Tibial artery (tissue), 4 donors: ENCODE results near the gene NUAK2.

ENCODE experiments used
- DNase-seq, 2 donors: peaks; one replicate each; pipeline ENCODE4 v3.0.0-alpha.2; 2019
- H3K27ac ChIP-seq, 2 donors: fragments of 200-600 bp; sonication (generic) in 1 of 2; 1 replicate in 1 of 2; 2 replicates in 1 of 2; pipeline ENCODE4 v1.5.1; 2018 to 2019; ENCODE audit warnings: mild to moderate bottlenecking in 1 of 2
- H3K27me3 ChIP-seq, 2 donors: fragments of 200-600 bp; sonication (generic) in 1 of 2; one replicate each; pipeline versions ENCODE4 v1.5.1 to v1.6.0; 2016 to 2019
- H3K36me3 ChIP-seq, 3 donors: fragments of 200-600 bp; sonication (generic) in 2 of 3; one replicate each; pipeline ENCODE4 v1.5.1; 2016 to 2019; ENCODE audit warnings: mild to moderate bottlenecking in 2 of 3
- H3K4me1 ChIP-seq, 4 donors: fragments of 200-600 bp; sonication (generic) in 2 of 4; 1 replicate in 3 of 4; 2 replicates in 1 of 4; pipeline ENCODE4 v1.5.1; 2016 to 2019
- H3K4me3 ChIP-seq, 2 donors: fragments of 200-600 bp; sonication (generic) in 1 of 2; 1 replicate in 1 of 2; 2 replicates in 1 of 2; pipeline ENCODE4 v1.5.1; 2018 to 2019; ENCODE audit warnings: mild to moderate bottlenecking in 2 of 2
- H3K9me3 ChIP-seq, 3 donors: fragments of 200-600 bp; sonication (generic) in 1 of 3; one replicate each; pipeline ENCODE4 v1.5.1; 2016 to 2019
- intact Hi-C: fragments of 100-400 bp; cut with DNase I; formaldehyde crosslinking; loops from one replicate; pipeline ENCODE4 v1.15.0; 2023; ENCODE audit warnings: low total_unique reads
- TF ChIP-seq, protein P1 (sequence below), 2 experiments: fragments of 200-600 bp in 1 of 2; fragments of 450-650 bp in 1 of 2; IDR thresholded peaks; one replicate each; pipeline ENCODE4 v1.5.1; 2017 to 2019; ENCODE audit warnings: antibody characterized with exemption in 2 of 2, mild to moderate bottlenecking in 1 of 2, moderate library complexity in 1 of 2

The NUAK2 gene

DNA sequence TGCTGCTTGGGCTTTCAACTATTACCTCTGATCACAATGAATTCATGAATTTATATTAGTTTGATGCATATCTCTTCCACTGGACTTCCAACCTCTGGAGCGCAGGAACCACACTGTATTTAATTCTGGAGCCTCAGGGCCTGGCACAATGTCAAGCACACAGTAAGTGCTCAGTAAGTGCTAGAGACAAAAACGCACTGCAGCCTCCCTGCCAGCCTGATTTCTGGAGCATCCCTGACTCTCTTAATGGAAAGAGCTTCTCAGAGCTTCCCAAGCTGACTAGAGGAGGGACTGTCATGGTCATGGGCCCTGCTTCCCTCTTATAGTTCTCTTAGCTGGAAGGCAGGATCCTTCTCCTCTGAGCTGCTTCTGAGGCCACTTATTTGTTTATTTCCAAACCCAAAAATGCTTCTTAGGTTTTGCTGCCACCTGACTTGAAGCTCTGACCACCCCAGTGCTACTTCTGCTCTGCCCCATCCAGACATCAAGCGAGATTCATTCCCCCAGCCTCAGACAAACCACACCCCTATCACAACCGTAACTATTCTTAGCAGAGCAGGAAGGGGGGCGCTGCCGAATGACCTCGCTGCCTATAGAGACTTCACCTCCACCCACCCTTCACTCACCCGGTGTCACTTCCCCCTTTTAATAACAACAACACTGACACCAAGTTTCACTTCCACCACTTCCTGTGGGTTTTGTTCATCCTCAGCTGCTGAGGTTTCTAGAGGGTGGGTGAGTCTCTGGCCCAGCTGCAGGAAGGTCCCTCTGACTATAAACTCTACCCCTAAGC, 33.6 kb downstream of the NUAK2 start:
- intact Hi-C loops = no loop called here
- H3K27ac ChIP-seq = no peak overlapping the region
- TF ChIP-seq, protein P1, sequence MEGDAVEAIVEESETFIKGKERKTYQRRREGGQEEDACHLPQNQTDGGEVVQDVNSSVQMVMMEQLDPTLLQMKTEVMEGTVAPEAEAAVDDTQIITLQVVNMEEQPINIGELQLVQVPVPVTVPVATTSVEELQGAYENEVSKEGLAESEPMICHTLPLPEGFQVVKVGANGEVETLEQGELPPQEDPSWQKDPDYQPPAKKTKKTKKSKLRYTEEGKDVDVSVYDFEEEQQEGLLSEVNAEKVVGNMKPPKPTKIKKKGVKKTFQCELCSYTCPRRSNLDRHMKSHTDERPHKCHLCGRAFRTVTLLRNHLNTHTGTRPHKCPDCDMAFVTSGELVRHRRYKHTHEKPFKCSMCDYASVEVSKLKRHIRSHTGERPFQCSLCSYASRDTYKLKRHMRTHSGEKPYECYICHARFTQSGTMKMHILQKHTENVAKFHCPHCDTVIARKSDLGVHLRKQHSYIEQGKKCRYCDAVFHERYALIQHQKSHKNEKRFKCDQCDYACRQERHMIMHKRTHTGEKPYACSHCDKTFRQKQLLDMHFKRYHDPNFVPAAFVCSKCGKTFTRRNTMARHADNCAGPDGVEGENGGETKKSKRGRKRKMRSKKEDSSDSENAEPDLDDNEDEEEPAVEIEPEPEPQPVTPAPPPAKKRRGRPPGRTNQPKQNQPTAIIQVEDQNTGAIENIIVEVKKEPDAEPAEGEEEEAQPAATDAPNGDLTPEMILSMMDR (IDR thresholded peaks at IDR 0.05) = no peak
- DNase-seq = peak; percentile 42 to 74
- H3K4me3 ChIP-seq = no peak overlapping the region
- peaks cover 0 to 14% (median 6%) of the 10 kb centered on the region in 4 donors for H3K4me1 ChIP-seq
- no peaks in the 10 kb centered on the region for H3K27me3 ChIP-seq
- no peaks in the 10 kb centered on the region for H3K36me3 ChIP-seq
- no peaks in the 10 kb centered on the region for H3K9me3 ChIP-seq

- H3K36me3 ChIP-seq = no peaks in the 10 kb centered on the region
- no peak for DNase-seq
- no peak overlapping the region for H3K4me3 ChIP-seq
- H3K4me1 ChIP-seq = peaks cover 0 to 14% (median 6%) of the 10 kb centered on the region in 4 donors
- no peaks in the 10 kb centered on the region for H3K27me3 ChIP-seq
- H3K9me3 ChIP-seq = no peaks in the 10 kb centered on the region
- TF ChIP-seq, protein P1 (IDR thresholded peaks at IDR 0.05) = no peak
- intact Hi-C loops = no loop called here
- H3K27ac ChIP-seq = no peak overlapping the region
Observed at GRCh38 chr1:205287076-205287475, 34.5 kb downstream of the NUAK2 start.

DNA sequence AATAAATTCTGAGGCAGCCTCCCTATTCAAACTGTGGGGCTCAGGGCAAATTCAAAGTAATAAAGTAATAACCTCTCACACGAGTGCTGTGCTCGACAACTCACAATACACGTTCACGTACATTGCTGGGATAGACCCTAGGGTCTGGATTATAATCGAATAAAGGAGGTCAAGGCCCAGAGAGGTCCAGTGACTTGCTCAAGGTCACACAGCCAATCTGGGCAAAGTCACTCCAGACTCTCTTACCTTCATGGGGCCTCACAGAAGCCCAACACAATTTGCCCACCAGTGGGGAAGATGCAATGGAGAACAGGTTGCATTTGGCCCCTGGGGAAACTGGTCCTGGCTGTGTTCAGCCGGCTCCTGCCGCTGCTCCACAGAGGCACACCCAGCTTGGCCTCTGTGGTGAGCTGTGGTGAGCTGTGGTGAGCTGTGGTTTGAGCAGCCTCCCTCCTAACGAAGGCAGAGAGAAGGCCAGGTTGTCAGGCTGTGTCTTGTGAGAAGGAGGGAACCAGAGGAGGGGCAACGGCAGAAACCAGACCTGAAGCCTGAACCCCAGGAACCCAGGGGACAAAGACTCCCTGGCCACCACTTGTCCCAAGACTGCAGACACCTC, 35.1 kb downstream of the NUAK2 start:
- peaks cover 0 to 14% (median 6%) of the 10 kb centered on the region in 4 donors for H3K4me1 ChIP-seq
- no peak overlapping the region for H3K27ac ChIP-seq

GRCh38 chr1:205285381-205286101, 36.0 kb downstream of the NUAK2 start:
- Histone ChIP-seq H3K9me3 (no peaks in the 10 kb centered on the region), H3K36me3 (no peaks in the 10 kb centered on the region), H3K4me1 (peaks cover 0 to 14% (median 6%) of the 10 kb centered on the region in 4 donors), H3K4me3 (no peak overlapping the region), H3K27me3 (no peaks in the 10 kb centered on the region), H3K27ac (no peak overlapping the region)
- TF ChIP-seq, protein P1 (IDR thresholded peaks at IDR 0.05) = no peak
- intact Hi-C loops = no loop called here
- DNase-seq = no peak

More for the DNA sequence above, 35.1 kb downstream of the NUAK2 start:
- no peak for DNase-seq
- TF ChIP-seq, protein P1 (IDR thresholded peaks at IDR 0.05) = no peak
- Histone ChIP-seq H3K9me3 (no peaks in the 10 kb centered on the region), H3K4me3 (no peak overlapping the region), H3K36me3 (no peaks in the 10 kb centered on the region), H3K27me3 (no peaks in the 10 kb centered on the region)
- intact Hi-C loops = no loop called here

- Histone ChIP-seq H3K27ac (no peak overlapping the region), H3K4me3 (no peak overlapping the region)
- TF ChIP-seq, protein P1 (IDR thresholded peaks at IDR 0.05) = no peak
Observed at GRCh38 chr1:205284420-205285144, 37.0 kb downstream of the NUAK2 start.

More at GRCh38 chr1:205284420-205285144, 37.0 kb downstream of the NUAK2 start:
- peaks cover 0 to 14% (median 6%) of the 10 kb centered on the region in 4 donors for H3K4me1 ChIP-seq
- H3K36me3 ChIP-seq = no peaks in the 10 kb centered on the region
- no peaks in the 10 kb centered on the region for H3K27me3 ChIP-seq
- DNase-seq = peak; percentile 90 to 91
- no peaks in the 10 kb centered on the region for H3K9me3 ChIP-seq
- intact Hi-C loops = no loop called here
